Measurements from ENCODE around the gene RNASE8. TPM values are rescaled to one million over a fixed set of nuclear protein-coding genes. Genes with fewer than 3 reads are reported as not detected.
A peak's percentile ranks its signal among the peaks of the same experiment; 100 is the strongest.

RNASE8 gene
- polyA plus RNA-seq, 1 donor: not detected

- DNase-seq: peak; percentile 64
Observed at GRCh38 chr14:21092273-21093011, 34.8 kb downstream of the RNASE8 start.

GRCh38 chr14:21093018-21093417, 35.4 kb downstream of the RNASE8 start:
- no peak for DNase-seq

- DNase-seq: peak; percentile 84
Observed at GRCh38 chr14:21093769-21094681, 36.4 kb downstream of the RNASE8 start.

GRCh38 chr14:21095430-21096205, 38.0 kb downstream of the RNASE8 start:
- no peak for DNase-seq

GRCh38 chr14:21096438-21096837, 38.8 kb downstream of the RNASE8 start:
- no peak for DNase-seq

GRCh38 chr14:21096978-21097635, 39.5 kb downstream of the RNASE8 start:
- no peak for DNase-seq

- DNase-seq: no peak
Observed at GRCh38 chr14:21097636-21098075, 40.0 kb downstream of the RNASE8 start.

GRCh38 chr14:21098076-21098891, 40.7 kb downstream of the RNASE8 start, which contains the start of gene ZNF219:
Gene ZNF219, minus strand, starts transcription at chr14:21098655. Its CDS starts 5,064 bp downstream, at chr14:21093591.
- DNase-seq: no peak

GRCh38 chr14:21098892-21099595, 41.4 kb downstream of the RNASE8 start:
- DNase-seq: no peak

GRCh38 chr14:21099596-21099985, 42.0 kb downstream of the RNASE8 start:
- DNase-seq: no peak

GRCh38 chr14:21100931-21101330, 43.3 kb downstream of the RNASE8 start, which contains the start of gene TMEM253:
Gene TMEM253, plus strand, starts transcription at chr14:21101066. Its CDS starts 278 bp downstream, at chr14:21101344.
- DNase-seq: no peak

- no peak for DNase-seq
Observed at GRCh38 chr14:21101802-21102413, 44.3 kb downstream of the RNASE8 start.

GRCh38 chr14:21102521-21103410, 45.1 kb downstream of the RNASE8 start:
- DNase-seq: no peak

- no peak for DNase-seq
Observed at GRCh38 chr14:21103411-21103709, 45.7 kb downstream of the RNASE8 start.

- DNase-seq: peak; percentile 95
Observed at GRCh38 chr14:21103710-21104447, 46.3 kb downstream of the RNASE8 start.

GRCh38 chr14:21104448-21105060, 46.9 kb downstream of the RNASE8 start:
- peak; percentile 75 for DNase-seq

- DNase-seq: no peak
Observed at GRCh38 chr14:21105095-21105494, 47.5 kb downstream of the RNASE8 start.

- DNase-seq: no peak
Observed at GRCh38 chr14:21106176-21106497, 48.5 kb downstream of the RNASE8 start.
